DMS53 treated with DMSO at 0.1 percent for 48 hours (cell line): Measurements from ENCODE around the gene DNASE2B.
A peak's percentile ranks its signal among the peaks of the same experiment; 100 is the strongest.

Experiments
- DNase-seq: peaks from one replicate; lab custom pipeline; 2025; ENCODE audit not compliant: unreplicated experiment; lab: John Stamatoyannopoulos, UW

Gene DNASE2B

GRCh38 chr1:84374991-84375696, 23.1 kb upstream of the DNASE2B start:
- no peak for DNase-seq

DNA sequence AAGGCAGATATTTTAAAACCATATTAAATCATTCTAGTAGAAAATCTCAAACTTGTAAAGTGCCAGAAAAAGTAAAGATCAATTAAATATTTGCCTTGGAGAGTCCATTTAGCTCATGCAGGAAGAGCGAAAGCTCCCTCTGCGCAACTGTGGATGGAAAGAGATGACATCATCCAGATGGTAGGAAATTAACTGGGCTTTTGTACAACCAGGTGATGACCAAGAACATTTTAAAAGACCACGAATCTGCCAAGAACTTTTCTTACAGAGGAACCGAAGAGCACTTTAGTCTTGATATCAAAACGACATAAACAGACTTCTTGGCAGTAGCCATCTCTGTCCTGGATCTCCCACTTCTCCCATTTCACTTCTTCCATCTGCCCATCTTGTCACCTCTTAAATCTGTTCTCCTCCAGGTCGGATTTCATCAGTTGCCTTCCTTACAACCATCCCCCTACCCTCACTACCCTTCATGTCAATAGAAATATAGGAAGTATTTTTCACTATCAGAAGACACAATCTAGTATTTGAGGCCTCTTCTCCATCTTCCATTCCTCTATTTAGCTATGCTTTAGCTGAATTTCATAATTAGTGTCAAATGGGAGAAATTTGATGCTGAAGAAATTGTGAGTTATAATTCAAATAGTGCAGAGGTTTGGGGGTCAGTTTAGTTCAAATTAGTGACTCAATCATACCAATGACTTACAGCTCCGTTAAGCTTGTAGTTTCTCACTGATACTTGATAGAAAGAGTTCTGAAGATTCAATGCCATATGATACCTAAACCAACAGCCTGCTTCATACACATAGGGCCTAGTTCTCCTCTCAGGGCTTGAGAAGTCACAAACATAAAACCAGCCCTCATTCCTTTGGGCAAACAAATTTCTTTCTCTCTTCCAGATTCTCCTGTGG, 22.0 kb upstream of the DNASE2B start:
- no peak for DNase-seq

GRCh38 chr1:84377480-84378095, 20.7 kb upstream of the DNASE2B start:
- no peak for DNase-seq

- DNase-seq, result no peak
Observed at GRCh38 chr1:84379138-84379916, 19.0 kb upstream of the DNASE2B start.

DNA sequence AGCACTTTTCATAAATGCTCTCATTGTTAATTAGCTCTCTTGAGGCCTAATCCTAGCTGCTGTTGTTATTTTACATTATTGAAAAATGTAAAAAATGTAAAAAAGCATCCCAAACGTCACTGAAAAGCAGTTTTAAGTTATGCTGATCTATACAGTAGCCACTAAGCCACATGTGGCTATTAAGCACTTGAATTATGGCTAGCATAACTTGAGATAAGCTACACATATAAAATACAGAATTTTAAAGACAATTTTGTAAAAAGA, 18.4 kb upstream of the DNASE2B start:
- DNase-seq, result no peak

DNA sequence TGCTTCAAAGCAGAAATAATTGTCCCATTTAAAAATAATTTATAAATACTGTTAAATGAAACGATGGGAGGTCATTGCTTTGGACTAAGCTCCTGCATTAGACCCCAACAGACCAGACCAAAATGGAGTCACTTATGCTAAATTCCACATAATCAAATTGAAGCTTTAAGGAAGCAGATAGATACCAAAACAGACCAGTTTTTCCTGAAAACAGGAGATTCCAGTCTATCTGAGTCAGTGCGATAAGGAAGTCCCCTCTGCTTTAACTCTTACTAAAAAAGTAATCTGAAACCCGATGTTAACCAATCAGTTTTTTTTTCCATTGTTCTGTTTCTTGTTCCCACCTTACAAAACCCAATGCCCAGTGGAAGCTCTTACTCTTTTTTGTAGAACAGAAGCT, 16.2 kb upstream of the DNASE2B start:
- no peak for DNase-seq

GRCh38 chr1:84385347-84385746, 12.9 kb upstream of the DNASE2B start:
- DNase-seq, result no peak

DNA sequence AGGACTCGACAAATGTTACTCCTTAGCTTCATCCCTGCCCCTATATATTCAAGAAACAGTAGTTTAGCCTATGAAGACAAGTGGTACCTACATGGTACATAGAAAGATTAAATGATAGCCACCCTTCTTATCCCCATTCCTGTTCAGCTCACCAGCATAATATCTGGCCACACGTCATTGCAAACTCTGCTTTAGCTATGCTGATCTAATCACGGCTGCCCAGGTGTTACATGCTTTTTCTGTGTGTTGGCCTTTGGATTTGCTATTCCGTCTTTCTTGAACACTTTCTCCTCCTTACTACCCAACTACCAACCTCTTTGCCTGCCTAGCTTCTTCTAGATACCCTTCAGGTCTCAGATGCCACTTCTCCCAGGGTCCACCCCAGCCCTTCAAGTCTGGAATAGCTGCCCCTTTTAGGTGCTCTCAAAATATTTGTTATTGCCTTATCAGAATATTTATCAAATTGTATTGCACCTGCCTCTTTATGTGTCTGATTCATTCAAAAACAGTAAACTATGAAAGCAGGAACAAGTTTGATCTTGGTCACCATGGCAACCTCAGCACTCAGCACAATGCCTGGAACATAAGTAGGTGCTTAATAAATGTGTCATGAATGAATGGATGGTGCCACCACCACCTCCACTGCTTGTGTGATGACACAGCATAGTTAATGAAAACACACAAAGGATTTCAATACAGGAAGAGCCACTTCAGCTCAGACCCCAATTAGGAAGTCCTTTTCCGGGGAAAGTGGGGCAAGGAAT, 11.4 kb upstream of the DNASE2B start:
- peak; percentile 14 for DNase-seq

DNA sequence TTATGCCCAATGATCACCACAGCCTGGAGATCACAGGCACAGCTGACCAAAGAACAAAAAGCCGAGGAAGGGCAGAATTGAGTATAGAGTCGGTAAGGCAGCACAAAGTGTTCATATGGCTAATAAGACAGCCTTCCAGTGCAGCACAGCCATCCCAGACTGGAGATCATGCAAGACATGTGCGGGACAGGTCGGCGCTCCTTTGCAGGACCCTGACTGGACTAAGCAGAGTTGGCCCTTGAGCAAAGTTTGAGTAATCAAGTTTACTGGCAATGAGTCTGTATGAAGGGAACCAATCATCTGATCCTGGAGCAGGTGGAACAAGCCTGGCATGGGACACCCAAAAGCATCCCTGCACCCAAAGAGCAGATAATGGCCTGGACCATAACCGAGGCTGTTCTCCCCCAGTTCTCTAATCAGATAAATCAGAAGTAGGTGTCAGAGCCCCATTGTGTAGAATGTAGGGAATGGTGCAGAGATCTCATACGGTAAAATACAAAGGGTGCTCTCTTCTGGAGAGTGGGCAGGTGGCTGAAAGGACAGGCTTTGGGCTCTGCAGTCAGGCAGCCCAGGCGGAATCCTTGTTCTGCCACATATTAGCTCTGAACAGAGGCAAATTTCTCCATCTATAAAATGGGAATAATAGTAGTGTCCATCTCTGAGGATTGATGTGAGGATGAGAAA, 10.7 kb upstream of the DNASE2B start:
- DNase-seq, result no peak

- DNase-seq, result peak; percentile 15
Observed at GRCh38 chr1:84390226-84390625, 8.1 kb upstream of the DNASE2B start.

GRCh38 chr1:84401156-84401555, 2.9 kb downstream of the DNASE2B start:
- DNase-seq, result no peak

- DNase-seq, result no peak
Observed at GRCh38 chr1:84402060-84402459, 3.8 kb downstream of the DNASE2B start.

DNA sequence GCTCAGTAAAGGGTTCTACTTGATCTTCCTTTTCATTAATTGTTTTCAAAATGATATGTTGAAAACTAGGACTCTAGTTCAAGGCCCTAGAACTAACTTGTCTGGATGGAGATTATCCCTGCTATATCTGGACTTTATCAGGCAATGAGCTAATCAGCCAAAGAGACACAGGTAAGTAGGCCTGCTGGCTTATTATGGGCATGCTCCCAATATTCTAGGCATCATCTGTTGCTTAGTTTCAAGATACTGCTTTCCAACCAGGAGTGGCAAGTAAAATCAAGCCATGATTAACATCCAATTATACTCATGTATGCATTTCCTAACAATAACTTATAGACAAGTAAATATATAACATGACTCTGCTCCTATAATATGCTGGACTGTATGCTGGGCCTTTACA, 4.2 kb downstream of the DNASE2B start:
- DNase-seq, result no peak

DNA sequence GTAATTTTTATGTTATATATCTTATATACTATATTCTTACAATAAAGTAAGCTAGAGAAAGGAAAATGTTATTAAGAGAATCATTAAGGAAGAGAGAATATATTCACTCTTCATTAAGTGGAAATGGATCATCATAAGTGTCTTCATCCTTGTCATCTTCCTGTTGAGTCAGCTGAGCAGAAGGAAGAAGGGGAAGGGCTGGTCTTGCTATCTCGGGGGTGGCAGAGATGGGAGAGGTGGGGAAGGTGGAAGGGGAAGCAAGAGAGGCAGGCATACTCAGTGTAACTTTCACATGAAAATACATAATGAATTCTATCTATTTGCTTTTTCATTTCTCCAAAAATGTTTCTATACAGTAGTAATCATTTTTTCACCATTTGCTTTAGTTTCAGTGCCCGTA, 5.1 kb downstream of the DNASE2B start:
- DNase-seq, result no peak

GRCh38 chr1:84406346-84406861, 8.1 kb downstream of the DNASE2B start:
- DNase-seq, result no peak

- DNase-seq, result no peak
Observed at GRCh38 chr1:84407524-84407923, 9.2 kb downstream of the DNASE2B start.

DNA sequence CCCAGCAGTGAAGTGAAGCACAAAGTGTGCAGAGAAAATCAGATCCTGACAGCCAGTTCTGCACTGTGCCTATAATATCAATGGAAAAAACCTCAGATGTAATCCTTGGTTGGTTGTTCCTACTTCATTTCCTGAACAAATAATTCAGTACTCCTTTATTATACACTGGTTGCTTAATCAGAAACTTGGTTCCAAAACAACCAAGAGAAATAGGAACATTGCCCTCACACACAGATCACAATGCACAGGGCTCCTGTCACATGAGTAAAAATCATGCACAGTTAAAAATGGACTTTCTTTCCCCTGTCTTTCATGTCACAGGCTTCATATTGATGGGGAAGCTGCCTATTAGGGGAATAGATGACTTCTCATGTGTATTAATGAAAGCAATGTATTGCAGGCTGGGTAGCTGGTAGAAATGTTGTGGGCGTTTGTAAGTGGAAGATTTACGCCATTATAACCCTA, 9.7 kb downstream of the DNASE2B start:
- DNase-seq, result no peak

DNA sequence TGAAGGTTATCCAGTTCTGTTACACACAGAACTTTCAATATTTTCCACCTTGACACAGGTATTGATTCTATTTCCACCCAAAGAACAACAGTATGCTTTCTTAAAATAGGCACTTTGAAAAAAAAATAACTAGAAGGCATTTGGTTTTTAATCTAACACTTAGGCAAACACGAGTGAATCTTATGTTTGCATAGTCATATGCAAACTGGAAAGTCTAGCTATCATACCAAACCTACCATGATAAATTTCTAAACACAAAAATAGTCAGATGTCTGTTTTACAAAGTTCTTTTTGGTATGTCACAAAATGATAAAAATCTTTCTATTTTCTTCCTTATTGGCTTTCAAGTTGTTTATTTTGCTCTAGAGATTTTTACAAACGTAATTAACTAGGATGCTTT, 11.6 kb downstream of the DNASE2B start:
- DNase-seq, result no peak

GRCh38 chr1:84410328-84411095, 12.2 kb downstream of the DNASE2B start:
- DNase-seq, result no peak
